NOMO-1 treated with DMSO at 0.1 percent for 48 hours (cell line): ENCODE measurements around the gene MTCL1.

ENCODE experiments used
- DNase-seq: peaks from one replicate; lab custom pipeline; 2025; ENCODE audit not compliant: unreplicated experiment; lab: John Stamatoyannopoulos, UW

Gene MTCL1

GRCh38 chr18:8766559-8767293, 61.4 kb downstream of the MTCL1 start:
- no peak for DNase-seq

- no peak for DNase-seq
Measured at GRCh38 chr18:8767340-8767739, 62.0 kb downstream of the MTCL1 start.

GRCh38 chr18:8769509-8770095, 64.2 kb downstream of the MTCL1 start:
- no peak for DNase-seq

GRCh38 chr18:8770657-8771056, 65.3 kb downstream of the MTCL1 start:
- DNase-seq, result no peak

GRCh38 chr18:8771930-8772329, 66.6 kb downstream of the MTCL1 start:
- DNase-seq, result no peak

GRCh38 chr18:8773980-8774379, 68.6 kb downstream of the MTCL1 start:
- no peak for DNase-seq

- no peak for DNase-seq
Measured at GRCh38 chr18:8776013-8776943, 70.9 kb downstream of the MTCL1 start.

GRCh38 chr18:8777846-8778245, 72.5 kb downstream of the MTCL1 start:
- DNase-seq, result no peak

GRCh38 chr18:8778386-8778785, 73.0 kb downstream of the MTCL1 start:
- no peak for DNase-seq

- no peak for DNase-seq
Measured at GRCh38 chr18:8778824-8779223, 73.5 kb downstream of the MTCL1 start.

- DNase-seq, result no peak
Measured at GRCh38 chr18:8779251-8779650, 73.9 kb downstream of the MTCL1 start.

GRCh38 chr18:8780227-8780626, 74.9 kb downstream of the MTCL1 start:
- no peak for DNase-seq

GRCh38 chr18:8781671-8782070, 76.3 kb downstream of the MTCL1 start:
- DNase-seq, result no peak

- no peak for DNase-seq
Measured at GRCh38 chr18:8783335-8783993, 78.1 kb downstream of the MTCL1 start.

GRCh38 chr18:8783994-8784530, 78.7 kb downstream of the MTCL1 start:
- DNase-seq, result no peak

GRCh38 chr18:8785261-8785660, 79.9 kb downstream of the MTCL1 start:
- no peak for DNase-seq

- no peak for DNase-seq
Measured at GRCh38 chr18:8785855-8786482, 80.6 kb downstream of the MTCL1 start.

- DNase-seq, result no peak
Measured at GRCh38 chr18:8786483-8787370, 81.4 kb downstream of the MTCL1 start.

GRCh38 chr18:8787371-8787670, 82.0 kb downstream of the MTCL1 start:
- no peak for DNase-seq

- DNase-seq, result no peak
Measured at GRCh38 chr18:8787794-8788193, 82.4 kb downstream of the MTCL1 start.
